Panc1 (cell line): ENCODE data around the gene POLR3K. TPM values are rescaled to one million over a fixed set of nuclear protein-coding genes. Genes with fewer than 3 reads are reported as not detected.

Experiments
- ATAC-seq: fragments of 200-7000 bp; cut with Tn5 transposase; 2 replicates; pipeline ENCODE4 v1.9.1; 2020; ENCODE audit warnings: mild to moderate bottlenecking, moderate library complexity
- BruUV-seq: library from RNA; stranded (reverse); fragments of 400-500 nt; replicated peaks from 2 replicates; lab custom pipeline; 2021; lab: Mats Ljungman, UMichigan
- CTCF ChIA-PET: fragments of 300-600 bp; sonication (Branson Sonifier 250); formaldehyde crosslinking; loops from one replicate; lab custom pipeline; 2022; ENCODE audit warnings: antibody characterized with exemption; lab: Charles Lee
- POLR2A ChIA-PET: fragments of 300-600 bp; sonication (Branson Sonifier 250); formaldehyde crosslinking; loops from one replicate; lab custom pipeline; 2022; ENCODE audit warnings: antibody characterized with exemption; lab: Charles Lee
- DNase-seq: peaks from one replicate; pipeline ENCODE4 v3.0.0-alpha.2; 2010; ENCODE audit warnings: low read depth, low spot score
- H3K27ac ChIP-seq: 2 replicates; pipeline ENCODE4 v1.5.1; 2011; ENCODE audit warnings: mild to moderate bottlenecking, low read length, inconsistent platforms
- H3K27me3 ChIP-seq: fragments of 200-500 bp; sonication (Bioruptor generic); 2 replicates; pipeline ENCODE4 v1.6.0; 2014; ENCODE audit warnings: low read length, inconsistent platforms; ENCODE audit not compliant: control insufficient read depth, insufficient read depth
- H3K36me3 ChIP-seq: fragments of 200-500 bp; sonication (Bioruptor generic); 2 replicates; pipeline ENCODE4 v1.5.1; 2014; ENCODE audit warnings: inconsistent platforms, mild to moderate bottlenecking, low read length, moderate library complexity; ENCODE audit not compliant: control insufficient read depth, insufficient read depth
- H3K4me1 ChIP-seq: 2 replicates; pipeline ENCODE4 v1.5.1; 2011; ENCODE audit warnings: inconsistent platforms, mild to moderate bottlenecking, low read length, moderate library complexity; ENCODE audit not compliant: control insufficient read depth, insufficient read depth
- H3K4me3 ChIP-seq, 2 experiments: 2 replicates each; pipeline ENCODE4 v1.5.1; 2011 to 2012; ENCODE audit warnings: low read depth in 2 of 2, low read length in 2 of 2, mild to moderate bottlenecking in 2 of 2, inconsistent platforms in 1 of 2, moderate library complexity in 1 of 2
- H3K9me3 ChIP-seq: fragments of 200-500 bp; sonication (Bioruptor generic); 2 replicates; pipeline ENCODE4 v1.5.1; 2014; ENCODE audit warnings: low read depth, mild to moderate bottlenecking, inconsistent platforms, low read length, moderate library complexity; ENCODE audit not compliant: control insufficient read depth, insufficient read depth
- POLR2AphosphoS5 ChIP-seq: IDR thresholded peaks from 2 replicates; pipeline ENCODE4 v1.6.1; 2012; ENCODE audit warnings: mild to moderate bottlenecking, low read depth, low read length, moderate library complexity
- SIN3A ChIP-seq: IDR thresholded peaks from 2 replicates; pipeline ENCODE4 v1.6.1; 2012; ENCODE audit warnings: low read depth, mild to moderate bottlenecking, low read length, moderate library complexity, borderline replicate concordance; ENCODE audit not compliant: insufficient read depth
- TCF7L2 ChIP-seq: IDR thresholded peaks from 2 replicates; pipeline ENCODE4 v1.6.1; 2011; ENCODE audit warnings: mild to moderate bottlenecking, low read depth, low read length, inconsistent platforms
- in situ Hi-C: cut with HindIII; loops from 2 replicates; pipeline ENCODE4 v1.10.0; 2016; ENCODE audit warnings: low sequenced_read_pairs, low pct_unique_long_range_greater_than_20kb
- intact Hi-C: fragments of 100-400 bp; cut with micrococcal nuclease; formaldehyde crosslinking; loops from one replicate; pipeline ENCODE4 v1.10.0; 2022; ENCODE audit not compliant: unreplicated experiment
- total RNA-seq: library from RNA; stranded (reverse); gene quantifications from one replicate; pipeline ENCODE4 v1.2.1, GENCODE V29; 2021; ENCODE audit not compliant: unreplicated experiment
- TF ChIP-seq, protein P1 (sequence below), 2 experiments: IDR thresholded peaks; 2 replicates each; pipeline ENCODE4 v1.6.1; 2011 to 2012; ENCODE audit warnings: low read depth in 2 of 2, control low read depth in 1 of 2, low read length in 1 of 2, mild to moderate bottlenecking in 1 of 2, moderate library complexity in 1 of 2; ENCODE audit not compliant: insufficient read depth in 1 of 2
- TF ChIP-seq, protein P2 (sequence below): fragments of 450-650 bp; IDR thresholded peaks from 2 replicates; pipeline ENCODE4 v1.5.1; 2017; ENCODE audit warnings: mild to moderate bottlenecking

The POLR3K gene
- total RNA-seq, 1 experiment from 2014 or later: 35.7 TPM

DNA sequence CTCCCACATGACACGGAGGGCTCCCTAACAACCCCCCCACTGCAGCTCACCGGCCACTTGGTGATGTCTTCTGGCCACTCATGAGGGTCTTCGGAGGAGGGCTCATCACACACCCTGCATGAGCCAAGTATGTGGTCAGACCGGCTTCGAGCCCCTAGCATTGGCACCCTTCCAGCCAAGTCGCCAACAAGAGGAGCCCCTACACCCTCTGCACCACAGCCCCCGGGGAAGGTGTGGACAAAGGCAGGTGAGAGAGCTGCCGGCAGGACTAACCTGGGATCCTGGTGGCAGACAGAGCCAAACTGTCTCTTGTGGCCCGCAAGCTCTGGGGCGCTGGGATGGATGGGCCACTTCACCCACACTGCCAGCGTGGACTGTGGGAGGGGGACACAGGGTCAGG lies 6.8 kb upstream of the POLR3K start:
- POLR2A ChIA-PET: no interaction called here
- in situ Hi-C loops (no loop called here), intact Hi-C loops (no loop called here)
- Histone ChIP-seq H3K27me3 (no peaks in the 10 kb centered on the region), H3K4me1 (peaks cover under 1% of the 10 kb centered on the region; the same call in 1 of the 2 replicates), H3K36me3 (no peaks in the 10 kb centered on the region), H3K9me3 (no peaks in the 10 kb centered on the region), H3K4me3 (no peak overlapping the region), H3K27ac (no peak overlapping the region)
- TF ChIP-seq, protein P1, sequence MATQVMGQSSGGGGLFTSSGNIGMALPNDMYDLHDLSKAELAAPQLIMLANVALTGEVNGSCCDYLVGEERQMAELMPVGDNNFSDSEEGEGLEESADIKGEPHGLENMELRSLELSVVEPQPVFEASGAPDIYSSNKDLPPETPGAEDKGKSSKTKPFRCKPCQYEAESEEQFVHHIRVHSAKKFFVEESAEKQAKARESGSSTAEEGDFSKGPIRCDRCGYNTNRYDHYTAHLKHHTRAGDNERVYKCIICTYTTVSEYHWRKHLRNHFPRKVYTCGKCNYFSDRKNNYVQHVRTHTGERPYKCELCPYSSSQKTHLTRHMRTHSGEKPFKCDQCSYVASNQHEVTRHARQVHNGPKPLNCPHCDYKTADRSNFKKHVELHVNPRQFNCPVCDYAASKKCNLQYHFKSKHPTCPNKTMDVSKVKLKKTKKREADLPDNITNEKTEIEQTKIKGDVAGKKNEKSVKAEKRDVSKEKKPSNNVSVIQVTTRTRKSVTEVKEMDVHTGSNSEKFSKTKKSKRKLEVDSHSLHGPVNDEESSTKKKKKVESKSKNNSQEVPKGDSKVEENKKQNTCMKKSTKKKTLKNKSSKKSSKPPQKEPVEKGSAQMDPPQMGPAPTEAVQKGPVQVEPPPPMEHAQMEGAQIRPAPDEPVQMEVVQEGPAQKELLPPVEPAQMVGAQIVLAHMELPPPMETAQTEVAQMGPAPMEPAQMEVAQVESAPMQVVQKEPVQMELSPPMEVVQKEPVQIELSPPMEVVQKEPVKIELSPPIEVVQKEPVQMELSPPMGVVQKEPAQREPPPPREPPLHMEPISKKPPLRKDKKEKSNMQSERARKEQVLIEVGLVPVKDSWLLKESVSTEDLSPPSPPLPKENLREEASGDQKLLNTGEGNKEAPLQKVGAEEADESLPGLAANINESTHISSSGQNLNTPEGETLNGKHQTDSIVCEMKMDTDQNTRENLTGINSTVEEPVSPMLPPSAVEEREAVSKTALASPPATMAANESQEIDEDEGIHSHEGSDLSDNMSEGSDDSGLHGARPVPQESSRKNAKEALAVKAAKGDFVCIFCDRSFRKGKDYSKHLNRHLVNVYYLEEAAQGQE (IDR thresholded peaks at IDR 0.05; ENCODE audit: insufficient read depth in 1 of 2, low read depth in 2 of 2, low read length in 1 of 2): no peak
- TF ChIP-seq TCF7L2: no peak
- TF ChIP-seq SIN3A: no peak
- TF ChIP-seq POLR2AphosphoS5: no peak
- TF ChIP-seq, protein P2, sequence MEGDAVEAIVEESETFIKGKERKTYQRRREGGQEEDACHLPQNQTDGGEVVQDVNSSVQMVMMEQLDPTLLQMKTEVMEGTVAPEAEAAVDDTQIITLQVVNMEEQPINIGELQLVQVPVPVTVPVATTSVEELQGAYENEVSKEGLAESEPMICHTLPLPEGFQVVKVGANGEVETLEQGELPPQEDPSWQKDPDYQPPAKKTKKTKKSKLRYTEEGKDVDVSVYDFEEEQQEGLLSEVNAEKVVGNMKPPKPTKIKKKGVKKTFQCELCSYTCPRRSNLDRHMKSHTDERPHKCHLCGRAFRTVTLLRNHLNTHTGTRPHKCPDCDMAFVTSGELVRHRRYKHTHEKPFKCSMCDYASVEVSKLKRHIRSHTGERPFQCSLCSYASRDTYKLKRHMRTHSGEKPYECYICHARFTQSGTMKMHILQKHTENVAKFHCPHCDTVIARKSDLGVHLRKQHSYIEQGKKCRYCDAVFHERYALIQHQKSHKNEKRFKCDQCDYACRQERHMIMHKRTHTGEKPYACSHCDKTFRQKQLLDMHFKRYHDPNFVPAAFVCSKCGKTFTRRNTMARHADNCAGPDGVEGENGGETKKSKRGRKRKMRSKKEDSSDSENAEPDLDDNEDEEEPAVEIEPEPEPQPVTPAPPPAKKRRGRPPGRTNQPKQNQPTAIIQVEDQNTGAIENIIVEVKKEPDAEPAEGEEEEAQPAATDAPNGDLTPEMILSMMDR: no peak
- BruUV-seq: no TSS peak
- ATAC-seq (no peak), DNase-seq (no peak)
- CTCF ChIA-PET: no interaction called here

DNA sequence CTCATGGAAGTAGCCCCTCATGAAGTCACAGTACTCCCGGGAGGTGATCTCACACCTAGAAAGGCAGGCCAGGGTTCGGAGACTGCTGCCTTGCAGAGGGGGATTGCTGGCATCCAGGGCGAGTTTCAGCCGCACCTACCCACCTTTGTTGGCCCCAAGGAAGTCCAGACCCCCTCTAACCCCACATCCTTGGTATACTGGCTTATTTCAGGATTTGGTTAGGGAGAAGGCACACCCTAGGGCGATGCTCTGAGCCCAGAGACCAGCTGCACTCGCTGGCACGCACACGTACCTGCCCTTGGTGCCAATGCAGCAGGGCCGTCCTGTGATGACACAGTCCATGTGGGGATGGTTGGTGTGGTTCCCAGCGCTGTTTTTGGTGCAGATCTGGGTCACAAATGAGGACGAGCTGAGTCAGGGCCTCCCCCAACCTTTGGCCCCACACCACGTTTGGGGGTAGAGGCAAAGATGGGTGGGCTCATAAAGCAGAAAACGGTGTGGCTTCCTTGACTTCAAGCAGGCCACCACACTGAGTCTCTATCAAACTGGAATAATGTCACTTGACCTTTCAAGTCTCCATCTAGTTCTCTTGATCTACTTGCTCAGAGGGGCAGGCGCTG lies 6.1 kb upstream of the POLR3K start:
- intact Hi-C loops: no loop called here
- ChIA-PET CTCF (no interaction called here), POLR2A (no interaction called here)
- Histone ChIP-seq H3K9me3 (no peaks in the 10 kb centered on the region), H3K4me1 (peaks cover 3% of the 10 kb centered on the region; the same call in 1 of the 2 replicates), H3K36me3 (no peaks in the 10 kb centered on the region), H3K27ac (no peak overlapping the region), H3K4me3 (no peak overlapping the region), H3K27me3 (no peaks in the 10 kb centered on the region)
- TF ChIP-seq POLR2AphosphoS5: no peak
- TF ChIP-seq, protein P1 (IDR thresholded peaks at IDR 0.05; ENCODE audit: insufficient read depth in 1 of 2, low read depth in 2 of 2, low read length in 1 of 2): no peak
- no peak for TF ChIP-seq TCF7L2
- TF ChIP-seq, protein P2: no peak
- TF ChIP-seq SIN3A: no peak
- BruUV-seq: no TSS peak
- no peak for ATAC-seq
- in situ Hi-C loops: no loop called here
- DNase-seq: no peak
